GM21737 (cell line): ENCODE results near the gene SP100.
"Not testable (repeated sequence)": the region's sequence is repeated elsewhere in the genome, so short reads cannot be mapped to it uniquely, and the experiment has no call there.

Source experiments
- ATAC-seq: cut with Tn5 transposase; IDR thresholded peaks from one replicate; pipeline ENCODE4 v1.9.1; 2021; ENCODE audit warnings: mild to moderate bottlenecking, moderate library complexity; ENCODE audit not compliant: unreplicated experiment

SP100 gene

GRCh38 chr2:230418341-230419016 is 2.5 kb downstream of the SP100 start:
- ATAC-seq: no peak

GRCh38 chr2:230419181-230419580 is 3.2 kb downstream of the SP100 start:
- no peak for ATAC-seq

GRCh38 chr2:230422149-230422548 is 6.1 kb downstream of the SP100 start:
- ATAC-seq: no peak

- ATAC-seq: no peak
Measured at GRCh38 chr2:230423851-230424458, 8.0 kb downstream of the SP100 start.

GRCh38 chr2:230425377-230425776 is 9.4 kb downstream of the SP100 start:
- no peak for ATAC-seq

- no peak for ATAC-seq
Measured at GRCh38 chr2:230429513-230429912, 13.5 kb downstream of the SP100 start.

GRCh38 chr2:230430957-230431910 is 15.2 kb downstream of the SP100 start:
- no peak for ATAC-seq

GRCh38 chr2:230434677-230435324 is 18.8 kb downstream of the SP100 start:
- ATAC-seq: no peak

- ATAC-seq: no peak
Measured at GRCh38 chr2:230435431-230435830, 19.4 kb downstream of the SP100 start.

- ATAC-seq: not testable (repeated sequence)
Measured at GRCh38 chr2:230439121-230439520, 23.1 kb downstream of the SP100 start.

- no peak for ATAC-seq
Measured at GRCh38 chr2:230439590-230439989, 23.6 kb downstream of the SP100 start.

GRCh38 chr2:230441227-230441897 is 25.4 kb downstream of the SP100 start:
- ATAC-seq: peak; percentile 58

GRCh38 chr2:230443541-230443940 is 27.5 kb downstream of the SP100 start:
- no peak for ATAC-seq

- no peak for ATAC-seq
Measured at GRCh38 chr2:230444832-230445231, 28.8 kb downstream of the SP100 start.

GRCh38 chr2:230447036-230447435 is 31.0 kb downstream of the SP100 start:
- no peak for ATAC-seq

GRCh38 chr2:230447455-230448451 is 31.8 kb downstream of the SP100 start:
- peak; percentile 75 for ATAC-seq

- no peak for ATAC-seq
Measured at GRCh38 chr2:230449901-230450467, 34.0 kb downstream of the SP100 start.

- no peak for ATAC-seq
Measured at GRCh38 chr2:230453006-230453405, 37.0 kb downstream of the SP100 start.
